Measurements from ENCODE around the gene CABP2. TPM values are rescaled to one million over a fixed set of nuclear protein-coding genes. Genes with fewer than 3 reads are reported as not detected.

Gene CABP2
- total RNA-seq, 5 donors from 2014 or later (not counting 1 experiment from before 2014, with no cell fraction given) = not detected

DNA sequence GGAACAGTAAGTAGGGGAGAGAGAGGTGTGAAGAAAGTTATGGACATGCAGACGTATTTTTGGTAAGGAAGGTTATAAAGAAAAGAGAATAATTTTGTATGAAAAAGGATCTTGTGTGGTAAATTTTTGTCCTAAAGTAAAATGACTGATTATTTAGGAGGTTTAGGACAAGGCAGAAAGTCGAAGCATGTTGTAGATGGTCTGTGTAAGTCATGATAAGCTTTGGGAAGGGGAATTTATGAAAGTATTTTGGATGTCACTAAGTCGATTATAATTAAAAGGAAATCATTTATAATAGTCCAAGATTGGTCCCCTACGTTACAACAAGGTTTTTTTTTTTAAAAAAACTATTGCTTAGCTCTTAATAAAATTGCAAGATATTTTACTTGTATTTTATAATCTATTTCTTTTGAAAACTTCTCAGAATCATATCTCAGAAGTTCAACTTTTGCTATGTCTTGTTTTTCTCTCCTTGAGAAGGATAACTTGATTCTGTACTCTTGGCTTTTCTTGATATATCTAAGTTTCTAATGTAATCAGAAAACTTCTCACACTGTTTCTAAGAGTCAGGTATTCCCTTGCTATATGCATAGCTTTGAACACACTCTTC is 10.9 kb upstream of the CABP2 start:
- no peaks in the 10 kb centered on the region for H3K9me3 ChIP-seq
- no peaks in the 10 kb centered on the region for H3K4me1 ChIP-seq (ENCODE audit: control insufficient read depth in 1 of 2, extremely low read depth in 1 of 2, insufficient read depth in 2 of 2, low read length in 2 of 2)
- ChIA-PET POLR2A (no interaction called here), CTCF (no interaction called here)
- H3K27ac ChIP-seq (ENCODE audit: low read length) = no peak overlapping the region
- DNase-seq = no peak
- no peak for ATAC-seq (replicated peaks in 1 of 4)
- Mint-ChIP-seq H3K27me3 (peaks cover 3 to 9% of the 10 kb centered on the region in 2 donors), H3K36me3 (no peaks in the 10 kb centered on the region), H3K4me3 (no peak overlapping the region), H3K4me1 (no peaks in the 10 kb centered on the region), H3K9me3 (peaks cover 6 to 7% (median 7%) of the 10 kb centered on the region in 3 donors), H3K27ac (no peak overlapping the region)
- no peaks in the 10 kb centered on the region for H3K36me3 ChIP-seq (ENCODE audit: control insufficient read depth in 2 of 2, extremely low read depth in 1 of 2, insufficient read depth in 1 of 2, low read length in 1 of 2)
- WGBS (ENCODE audit: insufficient coverage) = 42% methylated on average over 2 of the region's 4 CpGs
- no peak overlapping the region for H3K4me3 ChIP-seq (ENCODE audit: control insufficient read depth in 1 of 2, extremely low read depth in 1 of 2, low read length in 1 of 2)
- peaks cover 0 to 11% of the 10 kb centered on the region in 2 experiments for H3K27me3 ChIP-seq (replicated peaks in 1 of 2; ENCODE audit: control insufficient read depth in 2 of 2, extremely low read depth in 1 of 2, insufficient read depth in 2 of 2, low read length in 1 of 2)

- WGBS (ENCODE audit: insufficient coverage) = no CpG with 5 or more reads among the region's 2 CpGs
- Mint-ChIP-seq H3K4me1 (no peaks in the 10 kb centered on the region), H3K9me3 (peaks cover 6 to 7% (median 7%) of the 10 kb centered on the region in 3 donors), H3K4me3 (no peak overlapping the region), H3K27ac (no peak overlapping the region), H3K36me3 (no peaks in the 10 kb centered on the region), H3K27me3 (peaks cover 3 to 9% of the 10 kb centered on the region in 2 donors)
- DNase-seq (no peak), ATAC-seq (replicated peaks in 1 of 4) (no peak)
- POLR2A ChIA-PET = no interaction called here
- CTCF ChIA-PET = no interaction called here
- Histone ChIP-seq H3K9me3 (no peaks in the 10 kb centered on the region), H3K27me3 (replicated peaks in 1 of 2; ENCODE audit: control insufficient read depth in 2 of 2, extremely low read depth in 1 of 2, insufficient read depth in 2 of 2, low read length in 1 of 2) (peaks cover 0 to 6% of the 10 kb centered on the region in 2 experiments), H3K4me1 (ENCODE audit: control insufficient read depth in 1 of 2, extremely low read depth in 1 of 2, insufficient read depth in 2 of 2, low read length in 2 of 2) (no peaks in the 10 kb centered on the region), H3K27ac (ENCODE audit: low read length) (no peak overlapping the region), H3K4me3 (ENCODE audit: control insufficient read depth in 1 of 2, extremely low read depth in 1 of 2, low read length in 1 of 2) (no peak overlapping the region), H3K36me3 (ENCODE audit: control insufficient read depth in 2 of 2, extremely low read depth in 1 of 2, insufficient read depth in 1 of 2, low read length in 1 of 2) (no peaks in the 10 kb centered on the region)
Observed at GRCh38 chr11:67532889-67533288, 9.6 kb upstream of the CABP2 start.

DNA sequence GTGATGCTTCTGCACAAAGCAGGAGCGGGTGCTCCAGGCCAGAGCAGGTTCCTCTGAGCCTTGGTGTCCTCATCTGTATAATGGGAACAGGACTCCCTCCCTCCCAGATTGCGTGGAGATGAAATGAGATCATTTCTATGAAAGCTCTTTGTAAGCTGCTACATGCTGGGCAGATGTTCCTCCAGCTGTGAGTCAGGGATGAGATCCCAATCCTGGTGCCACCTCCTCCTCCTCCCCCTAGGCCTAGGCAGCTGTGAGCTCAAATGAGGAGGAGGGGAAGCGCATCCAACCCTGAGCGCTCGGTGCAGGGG is 7.0 kb upstream of the CABP2 start:
- Mint-ChIP-seq H3K36me3 (no peaks in the 10 kb centered on the region), H3K27ac (no peak overlapping the region), H3K27me3 (peaks cover 15% of the 10 kb centered on the region in 2 donors), H3K4me1 (no peaks in the 10 kb centered on the region), H3K9me3 (peaks cover 6 to 7% (median 7%) of the 10 kb centered on the region in 3 donors), H3K4me3 (no peak overlapping the region)
- ATAC-seq (replicated peaks in 1 of 4) (no peak), DNase-seq (no peak)
- no peak overlapping the region for H3K27ac ChIP-seq (ENCODE audit: low read length)
- no peak overlapping the region for H3K4me3 ChIP-seq (ENCODE audit: control insufficient read depth in 1 of 2, extremely low read depth in 1 of 2, low read length in 1 of 2)
- no peaks in the 10 kb centered on the region for H3K9me3 ChIP-seq
- no peaks in the 10 kb centered on the region for H3K4me1 ChIP-seq (ENCODE audit: control insufficient read depth in 1 of 2, extremely low read depth in 1 of 2, insufficient read depth in 2 of 2, low read length in 2 of 2)
- CTCF ChIA-PET = no interaction called here
- POLR2A ChIA-PET = no interaction called here
- 100% methylated on average over 1 of the region's 5 CpGs for WGBS (ENCODE audit: insufficient coverage)
- H3K27me3 ChIP-seq (replicated peaks in 1 of 2; ENCODE audit: control insufficient read depth in 2 of 2, extremely low read depth in 1 of 2, insufficient read depth in 2 of 2, low read length in 1 of 2) = peaks cover 0 to 28% of the 10 kb centered on the region in 2 experiments
- no peaks in the 10 kb centered on the region for H3K36me3 ChIP-seq (ENCODE audit: control insufficient read depth in 2 of 2, extremely low read depth in 1 of 2, insufficient read depth in 1 of 2, low read length in 1 of 2)

DNA sequence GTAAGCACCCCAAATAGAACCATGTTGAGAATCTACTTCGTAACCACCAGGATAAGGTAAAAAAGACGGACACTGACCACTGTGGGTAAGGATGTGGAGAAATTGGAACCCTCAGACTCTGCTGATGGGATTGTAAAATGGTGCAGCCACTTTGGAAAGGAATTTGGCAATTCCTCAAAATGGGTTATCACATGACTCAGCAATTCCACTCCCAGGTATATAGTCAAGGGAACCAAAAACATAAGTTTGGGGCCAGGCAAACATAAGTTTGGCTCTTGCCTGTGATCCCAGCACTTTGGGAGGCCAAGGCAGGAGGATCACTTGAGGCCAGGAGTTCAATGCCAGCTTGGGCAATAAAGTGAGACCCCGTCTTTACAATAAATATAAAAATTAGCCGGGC is 5.1 kb upstream of the CABP2 start:
- Mint-ChIP-seq H3K27me3 (peaks cover 10 to 15% of the 10 kb centered on the region in 2 donors), H3K4me3 (no peak overlapping the region), H3K27ac (no peak overlapping the region), H3K9me3 (no peaks in the 10 kb centered on the region), H3K4me1 (no peaks in the 10 kb centered on the region), H3K36me3 (no peaks in the 10 kb centered on the region)
- ChIA-PET POLR2A (no interaction called here), CTCF (no interaction called here)
- no peak for DNase-seq
- 100% methylated on average over 2 of the region's 4 CpGs for WGBS (ENCODE audit: insufficient coverage)
- H3K27ac ChIP-seq (ENCODE audit: low read length) = no peak overlapping the region
- no peaks in the 10 kb centered on the region for H3K9me3 ChIP-seq
- no peak overlapping the region for H3K4me3 ChIP-seq (ENCODE audit: control insufficient read depth in 1 of 2, extremely low read depth in 1 of 2, low read length in 1 of 2)
- ATAC-seq (replicated peaks in 1 of 4) = no peak
- no peaks in the 10 kb centered on the region for H3K4me1 ChIP-seq (ENCODE audit: control insufficient read depth in 1 of 2, extremely low read depth in 1 of 2, insufficient read depth in 2 of 2, low read length in 2 of 2)
- no peaks in the 10 kb centered on the region for H3K36me3 ChIP-seq (ENCODE audit: control insufficient read depth in 2 of 2, extremely low read depth in 1 of 2, insufficient read depth in 1 of 2, low read length in 1 of 2)
- H3K27me3 ChIP-seq (replicated peaks in 1 of 2; ENCODE audit: control insufficient read depth in 2 of 2, extremely low read depth in 1 of 2, insufficient read depth in 2 of 2, low read length in 1 of 2) = peaks cover 0 to 44% of the 10 kb centered on the region in 2 experiments

DNA sequence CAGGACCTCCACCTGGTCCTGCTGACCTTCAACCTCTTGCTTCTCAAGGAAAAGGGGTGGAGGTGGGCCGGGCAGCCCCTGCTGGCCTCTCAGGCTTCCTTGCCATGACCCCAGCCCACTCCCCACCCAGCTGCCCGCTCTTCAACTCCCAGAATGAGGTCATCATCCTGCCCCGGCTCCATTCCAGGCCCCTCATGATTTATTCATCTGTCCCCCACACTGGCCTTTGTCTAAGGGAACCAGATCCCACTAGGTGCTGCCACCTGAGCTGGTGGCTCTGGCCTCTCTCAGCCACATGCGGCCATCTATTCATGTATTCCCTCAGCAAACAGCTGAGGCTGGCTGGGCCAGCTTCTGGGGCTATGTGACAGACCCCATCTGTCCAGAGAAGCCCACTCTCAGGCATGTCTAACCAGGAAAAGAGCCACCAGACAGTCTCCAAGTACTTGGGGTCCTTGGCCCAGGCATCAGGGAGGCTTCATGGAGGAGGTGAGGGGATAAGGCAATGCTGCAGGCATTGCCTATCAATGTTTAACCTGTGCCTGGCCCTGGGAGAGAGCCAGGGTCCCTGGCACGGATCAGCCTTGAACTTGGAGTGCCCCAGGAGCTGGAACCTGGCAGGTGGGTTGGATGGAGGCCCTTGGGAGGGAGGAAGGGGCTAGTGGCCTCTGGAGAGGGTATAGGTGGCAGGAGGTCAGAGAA is 2.2 kb upstream of the CABP2 start:
- Histone ChIP-seq H3K4me1 (ENCODE audit: control insufficient read depth in 1 of 2, extremely low read depth in 1 of 2, insufficient read depth in 2 of 2, low read length in 2 of 2) (no peaks in the 10 kb centered on the region), H3K27ac (ENCODE audit: low read length) (no peak overlapping the region), H3K9me3 (no peaks in the 10 kb centered on the region), H3K27me3 (replicated peaks in 1 of 2; ENCODE audit: control insufficient read depth in 2 of 2, extremely low read depth in 1 of 2, insufficient read depth in 2 of 2, low read length in 1 of 2) (peaks cover 0 to 52% of the 10 kb centered on the region in 2 experiments), H3K36me3 (ENCODE audit: control insufficient read depth in 2 of 2, extremely low read depth in 1 of 2, insufficient read depth in 1 of 2, low read length in 1 of 2) (no peaks in the 10 kb centered on the region), H3K4me3 (ENCODE audit: control insufficient read depth in 1 of 2, extremely low read depth in 1 of 2, low read length in 1 of 2) (no peak overlapping the region)
- H3K36me3 Mint-ChIP-seq = no peaks in the 10 kb centered on the region
- ChIA-PET POLR2A (no interaction called here), CTCF (no interaction called here)
- 74% methylated on average over 3 of the region's 5 CpGs for WGBS (ENCODE audit: insufficient coverage)
- peaks cover 10 to 15% of the 10 kb centered on the region in 2 donors for H3K27me3 Mint-ChIP-seq
- no peak overlapping the region for H3K27ac Mint-ChIP-seq
- no peaks in the 10 kb centered on the region for H3K4me1 Mint-ChIP-seq
- H3K9me3 Mint-ChIP-seq = no peaks in the 10 kb centered on the region
- no peak for ATAC-seq (replicated peaks in 1 of 4)
- DNase-seq = no peak
- H3K4me3 Mint-ChIP-seq = no peak overlapping the region

DNA sequence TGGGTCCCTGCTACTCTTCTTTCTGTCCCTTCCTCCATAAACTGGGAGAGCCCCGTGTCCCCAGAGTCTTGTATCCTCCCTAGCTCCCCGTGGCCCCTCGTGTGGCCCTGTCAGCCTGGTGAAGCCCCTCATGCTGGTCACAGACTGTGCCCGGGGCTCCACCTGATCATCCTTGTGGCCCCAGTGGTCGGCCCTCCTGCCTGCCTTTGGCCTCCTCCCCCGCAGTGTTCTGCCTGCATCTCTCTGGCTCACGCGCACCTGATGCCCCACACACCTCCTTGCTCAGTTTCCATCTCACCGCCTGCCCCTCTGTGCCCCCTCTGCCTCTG is 1.2 kb upstream of the CABP2 start:
- Mint-ChIP-seq H3K36me3 (no peaks in the 10 kb centered on the region), H3K27ac (no peak overlapping the region), H3K4me1 (no peaks in the 10 kb centered on the region), H3K27me3 (peaks cover 10 to 15% of the 10 kb centered on the region in 2 donors), H3K9me3 (no peaks in the 10 kb centered on the region), H3K4me3 (no peak overlapping the region)
- POLR2A ChIA-PET = no interaction called here
- Histone ChIP-seq H3K4me3 (ENCODE audit: control insufficient read depth in 1 of 2, extremely low read depth in 1 of 2, low read length in 1 of 2) (no peak overlapping the region), H3K36me3 (ENCODE audit: control insufficient read depth in 2 of 2, extremely low read depth in 1 of 2, insufficient read depth in 1 of 2, low read length in 1 of 2) (no peaks in the 10 kb centered on the region), H3K4me1 (ENCODE audit: control insufficient read depth in 1 of 2, extremely low read depth in 1 of 2, insufficient read depth in 2 of 2, low read length in 2 of 2) (no peaks in the 10 kb centered on the region), H3K9me3 (no peaks in the 10 kb centered on the region), H3K27me3 (replicated peaks in 1 of 2; ENCODE audit: control insufficient read depth in 2 of 2, extremely low read depth in 1 of 2, insufficient read depth in 2 of 2, low read length in 1 of 2) (peaks cover 0 to 48% of the 10 kb centered on the region in 2 experiments), H3K27ac (ENCODE audit: low read length) (no peak overlapping the region)
- CTCF ChIA-PET = no interaction called here
- 70% methylated on average over 8 of the region's 9 CpGs for WGBS (ENCODE audit: insufficient coverage)
- DNase-seq (no peak), ATAC-seq (replicated peaks in 1 of 4) (no peak)
